Measurements from ENCODE around the gene LHFPL6. TPM values are rescaled to one million over a fixed set of nuclear protein-coding genes. Genes with fewer than 3 reads are reported as not detected.

The LHFPL6 gene
- total and polyA plus RNA-seq, 2 experiments from 2014 or later = 7.8 to 9.5 TPM

- no peaks in the 10 kb centered on the region for H3F3A ChIP-seq (replicated peaks; ENCODE audit: low read depth)
- H3K4me1 ChIP-seq (ENCODE audit: insufficient read depth) = peaks cover 12% of the 10 kb centered on the region
- H3K27me3 ChIP-seq (ENCODE audit: insufficient read depth) = peaks cover 45% of the 10 kb centered on the region
- H3K27ac ChIP-seq (ENCODE audit: low read depth) = no peak overlapping the region
- peak overlapping the region; percentile 91 for H3K4me3 ChIP-seq
- Mint-ChIP-seq H3K4me1 (peaks cover 17% of the 10 kb centered on the region), H3K27ac (no peak overlapping the region), H3K4me3 (peak overlapping the region; percentile 91), H3K27me3 (ENCODE audit: insufficient read depth, low read depth, poor library complexity) (peaks cover 24% of the 10 kb centered on the region), H3K36me3 (ENCODE audit: low read depth) (no peaks in the 10 kb centered on the region; the same call in 2 of the 3 replicates), H3K9me3 (no peaks in the 10 kb centered on the region; the same call in 2 of the 3 replicates)
- H3K9me2 ChIP-seq (ENCODE audit: insufficient read depth) = no peaks in the 10 kb centered on the region
- peak overlapping the region; percentile 98; the same call in 1 of the 2 replicates for H2AFZ ChIP-seq
- H3K79me2 ChIP-seq (replicated peaks; ENCODE audit: insufficient read depth) = no peaks in the 10 kb centered on the region; the same call in 1 of the 2 replicates
- H3K4me2 ChIP-seq = peak overlapping the region; percentile 97
- H4K20me1 ChIP-seq (replicated peaks; ENCODE audit: insufficient read depth) = no peaks in the 10 kb centered on the region
- no peak for TF ChIP-seq EZH2phosphoT487 (IDR thresholded peaks at IDR 0.05; ENCODE audit: unreplicated experiment)
- TF ChIP-seq POLR2AphosphoS5 (IDR thresholded peaks at IDR 0.05; ENCODE audit: low read depth) = no peak
- TF ChIP-seq, protein P1, sequence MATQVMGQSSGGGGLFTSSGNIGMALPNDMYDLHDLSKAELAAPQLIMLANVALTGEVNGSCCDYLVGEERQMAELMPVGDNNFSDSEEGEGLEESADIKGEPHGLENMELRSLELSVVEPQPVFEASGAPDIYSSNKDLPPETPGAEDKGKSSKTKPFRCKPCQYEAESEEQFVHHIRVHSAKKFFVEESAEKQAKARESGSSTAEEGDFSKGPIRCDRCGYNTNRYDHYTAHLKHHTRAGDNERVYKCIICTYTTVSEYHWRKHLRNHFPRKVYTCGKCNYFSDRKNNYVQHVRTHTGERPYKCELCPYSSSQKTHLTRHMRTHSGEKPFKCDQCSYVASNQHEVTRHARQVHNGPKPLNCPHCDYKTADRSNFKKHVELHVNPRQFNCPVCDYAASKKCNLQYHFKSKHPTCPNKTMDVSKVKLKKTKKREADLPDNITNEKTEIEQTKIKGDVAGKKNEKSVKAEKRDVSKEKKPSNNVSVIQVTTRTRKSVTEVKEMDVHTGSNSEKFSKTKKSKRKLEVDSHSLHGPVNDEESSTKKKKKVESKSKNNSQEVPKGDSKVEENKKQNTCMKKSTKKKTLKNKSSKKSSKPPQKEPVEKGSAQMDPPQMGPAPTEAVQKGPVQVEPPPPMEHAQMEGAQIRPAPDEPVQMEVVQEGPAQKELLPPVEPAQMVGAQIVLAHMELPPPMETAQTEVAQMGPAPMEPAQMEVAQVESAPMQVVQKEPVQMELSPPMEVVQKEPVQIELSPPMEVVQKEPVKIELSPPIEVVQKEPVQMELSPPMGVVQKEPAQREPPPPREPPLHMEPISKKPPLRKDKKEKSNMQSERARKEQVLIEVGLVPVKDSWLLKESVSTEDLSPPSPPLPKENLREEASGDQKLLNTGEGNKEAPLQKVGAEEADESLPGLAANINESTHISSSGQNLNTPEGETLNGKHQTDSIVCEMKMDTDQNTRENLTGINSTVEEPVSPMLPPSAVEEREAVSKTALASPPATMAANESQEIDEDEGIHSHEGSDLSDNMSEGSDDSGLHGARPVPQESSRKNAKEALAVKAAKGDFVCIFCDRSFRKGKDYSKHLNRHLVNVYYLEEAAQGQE (IDR thresholded peaks at IDR 0.05; ENCODE audit: unreplicated experiment) = no peak
- no peak for TF ChIP-seq ZNF462 (CRISPR knock-in tag; IDR thresholded peaks at IDR 0.05)
- no peak for TF ChIP-seq EZH2 (IDR thresholded peaks at IDR 0.05; ENCODE audit: low read depth, unreplicated experiment)
- TF ChIP-seq, protein P2, sequence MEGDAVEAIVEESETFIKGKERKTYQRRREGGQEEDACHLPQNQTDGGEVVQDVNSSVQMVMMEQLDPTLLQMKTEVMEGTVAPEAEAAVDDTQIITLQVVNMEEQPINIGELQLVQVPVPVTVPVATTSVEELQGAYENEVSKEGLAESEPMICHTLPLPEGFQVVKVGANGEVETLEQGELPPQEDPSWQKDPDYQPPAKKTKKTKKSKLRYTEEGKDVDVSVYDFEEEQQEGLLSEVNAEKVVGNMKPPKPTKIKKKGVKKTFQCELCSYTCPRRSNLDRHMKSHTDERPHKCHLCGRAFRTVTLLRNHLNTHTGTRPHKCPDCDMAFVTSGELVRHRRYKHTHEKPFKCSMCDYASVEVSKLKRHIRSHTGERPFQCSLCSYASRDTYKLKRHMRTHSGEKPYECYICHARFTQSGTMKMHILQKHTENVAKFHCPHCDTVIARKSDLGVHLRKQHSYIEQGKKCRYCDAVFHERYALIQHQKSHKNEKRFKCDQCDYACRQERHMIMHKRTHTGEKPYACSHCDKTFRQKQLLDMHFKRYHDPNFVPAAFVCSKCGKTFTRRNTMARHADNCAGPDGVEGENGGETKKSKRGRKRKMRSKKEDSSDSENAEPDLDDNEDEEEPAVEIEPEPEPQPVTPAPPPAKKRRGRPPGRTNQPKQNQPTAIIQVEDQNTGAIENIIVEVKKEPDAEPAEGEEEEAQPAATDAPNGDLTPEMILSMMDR (conservative IDR thresholded peaks at IDR 0.05; ENCODE audit: low read depth in 2 of 2) = no peak
- TF ChIP-seq, protein P3, sequence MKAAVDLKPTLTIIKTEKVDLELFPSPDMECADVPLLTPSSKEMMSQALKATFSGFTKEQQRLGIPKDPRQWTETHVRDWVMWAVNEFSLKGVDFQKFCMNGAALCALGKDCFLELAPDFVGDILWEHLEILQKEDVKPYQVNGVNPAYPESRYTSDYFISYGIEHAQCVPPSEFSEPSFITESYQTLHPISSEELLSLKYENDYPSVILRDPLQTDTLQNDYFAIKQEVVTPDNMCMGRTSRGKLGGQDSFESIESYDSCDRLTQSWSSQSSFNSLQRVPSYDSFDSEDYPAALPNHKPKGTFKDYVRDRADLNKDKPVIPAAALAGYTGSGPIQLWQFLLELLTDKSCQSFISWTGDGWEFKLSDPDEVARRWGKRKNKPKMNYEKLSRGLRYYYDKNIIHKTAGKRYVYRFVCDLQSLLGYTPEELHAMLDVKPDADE (IDR thresholded peaks at IDR 0.05) = no peak
- H3K36me3 ChIP-seq (ENCODE audit: insufficient read depth) = no peaks in the 10 kb centered on the region
- DNase-seq (ENCODE audit: low spot score) (no peak), ATAC-seq (no peak)
Measured at GRCh38 chr13:39601636-39602035, 1.4 kb downstream of the LHFPL6 start.

Measured in GM23338 (cell line).